Osteoblast (primary cell): ENCODE results near the gene CCDC50. TPM values are rescaled to one million over a fixed set of nuclear protein-coding genes. Genes with fewer than 3 reads are reported as not detected.

Source experiments
- DNase-seq: peaks from one replicate; pipeline ENCODE4 v3.0.0; 2011; ENCODE audit warnings: low spot score, mixed read lengths; ENCODE audit not compliant: insufficient read length; ENCODE audit errors: missing footprints
- H2AFZ ChIP-seq: 2 replicates; pipeline ENCODE4 v1.6.0; 2011; ENCODE audit warnings: mild to moderate bottlenecking, low read length
- H3K27ac ChIP-seq: 2 replicates; pipeline ENCODE4 v1.5.1; 2011; ENCODE audit warnings: mild to moderate bottlenecking, low read depth, low read length, moderate library complexity
- H3K27me3 ChIP-seq: 2 replicates; pipeline ENCODE4 v1.6.0; 2012; ENCODE audit warnings: mild to moderate bottlenecking, control low read depth, inconsistent platforms, low read length, moderate library complexity; ENCODE audit not compliant: insufficient read depth
- H3K36me3 ChIP-seq: 2 replicates; pipeline ENCODE4 v1.5.1; 2011; ENCODE audit warnings: mild to moderate bottlenecking, low read length, control low read depth, moderate library complexity; ENCODE audit not compliant: insufficient read depth
- H3K4me1 ChIP-seq: 2 replicates; pipeline ENCODE4 v1.5.1; 2011; ENCODE audit warnings: mild to moderate bottlenecking, low read length, control low read depth, moderate library complexity; ENCODE audit not compliant: insufficient read depth
- H3K4me2 ChIP-seq: 2 replicates; pipeline ENCODE4 v1.6.0; 2011; ENCODE audit warnings: mild to moderate bottlenecking, low read length; ENCODE audit not compliant: insufficient read depth
- H3K4me3 ChIP-seq: fragments of 200-600 bp; sonication (generic); 3 replicates; pipeline ENCODE4 v1.5.1; 2012; ENCODE audit warnings: mild to moderate bottlenecking, low read length, inconsistent platforms; ENCODE audit not compliant: insufficient read depth
- H3K79me2 ChIP-seq: 2 replicates; pipeline ENCODE4 v1.6.0; 2012; ENCODE audit warnings: mild to moderate bottlenecking, low read length, control low read depth, inconsistent platforms; ENCODE audit not compliant: insufficient read depth
- H3K9me3 ChIP-seq: 2 replicates; pipeline ENCODE4 v1.5.1; 2011; ENCODE audit warnings: low read depth, low read length, control low read depth
- H4K20me1 ChIP-seq: 2 replicates; pipeline ENCODE4 v1.6.0; 2012; ENCODE audit warnings: mild to moderate bottlenecking, low read length, control low read depth; ENCODE audit not compliant: insufficient read depth
- CTCF ChIP-seq: IDR thresholded peaks from 2 replicates; pipeline ENCODE4 v1.5.1; 2011; ENCODE audit warnings: mild to moderate bottlenecking, low read depth, low read length, moderate library complexity; ENCODE audit errors: extremely low read depth
- total RNA-seq: library from RNA; depleted of rRNA; stranded (reverse); fragments of >200 nt; gene quantifications from 2 replicates; pipeline ENCODE4 v1.2.3, GENCODE V29; 2012

The CCDC50 gene
- total RNA-seq, 1 donor, result 78.2 TPM

GRCh38 chr3:191282251-191283185, 46.7 kb upstream of the CCDC50 start:
- H3K27me3 ChIP-seq, result no peaks in the 10 kb centered on the region
- no peak overlapping the region for H3K4me3 ChIP-seq
- no peaks in the 10 kb centered on the region for H3K9me3 ChIP-seq
- no peaks in the 10 kb centered on the region for H3K79me2 ChIP-seq
- H2AFZ ChIP-seq, result peak overlapping the region; percentile 30
- no peak for TF ChIP-seq CTCF
- peak overlapping the region; percentile 29 for H3K27ac ChIP-seq
- peak; percentile 50 for DNase-seq
- H3K4me2 ChIP-seq, result peak overlapping the region; percentile 28
- H4K20me1 ChIP-seq, result no peaks in the 10 kb centered on the region
- peaks cover 12% of the 10 kb centered on the region for H3K4me1 ChIP-seq
- H3K36me3 ChIP-seq, result no peaks in the 10 kb centered on the region

- TF ChIP-seq CTCF, result no peak
- no peaks in the 10 kb centered on the region for H3K79me2 ChIP-seq
- H3K4me3 ChIP-seq, result no peak overlapping the region
- peak overlapping the region; percentile 29 for H3K27ac ChIP-seq
- peak overlapping the region; percentile 30 for H2AFZ ChIP-seq
- no peak for DNase-seq
- no peaks in the 10 kb centered on the region for H3K27me3 ChIP-seq
- peaks cover 12% of the 10 kb centered on the region for H3K4me1 ChIP-seq
- no peaks in the 10 kb centered on the region for H3K9me3 ChIP-seq
- H3K36me3 ChIP-seq, result no peaks in the 10 kb centered on the region
- peak overlapping the region; percentile 28 for H3K4me2 ChIP-seq
- H4K20me1 ChIP-seq, result no peaks in the 10 kb centered on the region
Observed at GRCh38 chr3:191283400-191283799, 45.8 kb upstream of the CCDC50 start.

DNA sequence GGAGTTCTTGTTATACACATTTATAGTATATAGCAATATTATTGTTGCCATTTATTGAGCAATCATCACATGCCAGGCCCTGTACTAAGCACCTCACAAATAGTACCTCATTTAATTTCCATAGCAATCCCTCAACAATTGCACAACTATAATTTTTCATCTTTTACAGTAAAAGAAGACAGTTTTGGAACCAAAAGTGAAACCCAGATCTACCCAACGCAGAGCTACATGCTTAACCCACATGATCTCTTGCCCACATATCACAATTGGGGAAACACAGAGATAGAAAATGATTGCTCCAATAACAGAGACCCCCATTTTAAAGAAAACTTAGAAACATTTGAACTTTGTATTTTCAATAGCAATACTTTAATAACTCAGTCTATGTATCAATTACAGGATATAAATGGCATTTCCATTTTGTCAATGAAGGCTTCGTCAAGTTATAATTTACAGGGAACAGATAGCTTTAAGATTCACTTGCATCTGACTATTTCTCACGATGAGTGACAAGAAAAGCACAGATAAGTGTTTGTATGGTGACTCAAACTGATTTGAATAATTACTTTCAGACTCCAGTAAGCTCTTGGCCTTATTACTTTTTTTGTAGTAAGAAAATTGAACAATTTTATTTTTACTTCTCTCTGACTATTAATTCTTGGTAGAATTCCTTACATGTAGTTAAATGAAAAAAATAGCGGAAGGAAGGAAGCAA, 38.7 kb upstream of the CCDC50 start:
- peaks cover 7% of the 10 kb centered on the region for H3K4me1 ChIP-seq
- peak overlapping the region; percentile 69 for H3K4me2 ChIP-seq
- H3K9me3 ChIP-seq, result no peaks in the 10 kb centered on the region
- H3K27me3 ChIP-seq, result no peaks in the 10 kb centered on the region
- DNase-seq, result no peak
- no peak for TF ChIP-seq CTCF
- H3K79me2 ChIP-seq, result no peaks in the 10 kb centered on the region
- H3K27ac ChIP-seq, result peak overlapping the region; percentile 18
- H2AFZ ChIP-seq, result peak overlapping the region; percentile 56
- H3K4me3 ChIP-seq, result peak overlapping the region; percentile 16
- H4K20me1 ChIP-seq, result no peaks in the 10 kb centered on the region
- no peaks in the 10 kb centered on the region for H3K36me3 ChIP-seq
